CD14-positive monocyte (primary cell): ENCODE data around the gene MRPS5. TPM values are rescaled to one million over a fixed set of nuclear protein-coding genes. Genes with fewer than 3 reads are reported as not detected.

ENCODE experiments used
- DNase-seq, 3 donors: peaks; one replicate each; pipeline ENCODE4 v3.0.0-alpha.2; 2011 to 2022
- H2AFZ ChIP-seq: 2 replicates; pipeline ENCODE4 v1.6.0; 2012; ENCODE audit warnings: mild to moderate bottlenecking, low read depth, low read length, inconsistent platforms; ENCODE audit not compliant: insufficient read depth, poor library complexity, severe bottlenecking
- H3K27ac ChIP-seq, 2 donors: 1 replicate in 1 of 2; 2 replicates in 1 of 2; pipeline ENCODE4 v1.5.1; 2012 to 2013; ENCODE audit warnings: low read length in 2 of 2, control low read depth in 1 of 2, inconsistent platforms in 1 of 2, low read depth in 1 of 2, mild to moderate bottlenecking in 1 of 2
- H3K27me3 ChIP-seq, 2 donors: one replicate each; pipeline versions ENCODE4 v1.6.0 to v1.6.1; 2011 to 2013; ENCODE audit warnings: low read length in 2 of 2; ENCODE audit not compliant: control insufficient read depth in 2 of 2, insufficient read depth in 2 of 2
- H3K36me3 ChIP-seq, 2 donors: replicated peaks in 1 of 2; 1 replicate in 1 of 2; 2 replicates in 1 of 2; pipeline versions ENCODE4 v1.5.1 to v1.6.1; 2012 to 2013; ENCODE audit warnings: low read length in 2 of 2, control low read depth in 1 of 2, inconsistent platforms in 1 of 2, mild to moderate bottlenecking in 1 of 2; ENCODE audit not compliant: insufficient read depth in 2 of 2, control insufficient read depth in 1 of 2
- H3K4me1 ChIP-seq, 2 donors: 1 replicate in 1 of 2; 2 replicates in 1 of 2; pipeline versions ENCODE4 v1.5.1 to v1.6.1; 2012 to 2013; ENCODE audit warnings: low read length in 2 of 2, control low read depth in 1 of 2, inconsistent platforms in 1 of 2, mild to moderate bottlenecking in 1 of 2, moderate library complexity in 1 of 2; ENCODE audit not compliant: insufficient read depth in 2 of 2, control insufficient read depth in 1 of 2
- H3K4me2 ChIP-seq: replicated peaks from 2 replicates; pipeline ENCODE3; 2012; ENCODE audit warnings: low read length, moderate library complexity, mild to moderate bottlenecking; ENCODE audit not compliant: poor library complexity, severe bottlenecking; ENCODE audit errors: extremely low read depth
- H3K4me3 ChIP-seq, 3 experiments: fragments of 200-600 bp in 1 of 3; sonication (generic) in 1 of 3; replicated peaks in 1 of 3; 1 replicate in 2 of 3; 2 replicates in 1 of 3; pipeline ENCODE4 v1.5.1; 2011 to 2013; ENCODE audit warnings: low read length in 3 of 3, mild to moderate bottlenecking in 3 of 3, control low read depth in 2 of 3, low read depth in 2 of 3, inconsistent platforms in 1 of 3, moderate library complexity in 1 of 3
- H3K79me2 ChIP-seq: 2 replicates; pipeline ENCODE4 v1.6.0; 2012; ENCODE audit warnings: mild to moderate bottlenecking, control low read depth, inconsistent platforms, low read length, moderate library complexity; ENCODE audit not compliant: insufficient read depth
- H3K9ac ChIP-seq: 2 replicates; pipeline ENCODE4 v1.6.0; 2017; ENCODE audit warnings: low read length, mild to moderate bottlenecking; ENCODE audit not compliant: insufficient read depth, poor library complexity, severe bottlenecking
- H3K9me3 ChIP-seq, 2 donors: replicated peaks in 1 of 2; 1 replicate in 1 of 2; 2 replicates in 1 of 2; pipeline versions ENCODE4 v1.5.1 to v1.6.1; 2012 to 2013; ENCODE audit warnings: low read length in 2 of 2, control low read depth in 1 of 2; ENCODE audit not compliant: control insufficient read depth in 1 of 2, insufficient read depth in 1 of 2
- H4K20me1 ChIP-seq: 2 replicates; pipeline ENCODE4 v1.6.0; 2012; ENCODE audit warnings: mild to moderate bottlenecking, low read length, control low read depth, moderate library complexity; ENCODE audit not compliant: insufficient read depth
- H3K27ac Mint-ChIP-seq, 7 donors: one replicate each; pipeline ENCODE4 v1.8.0; 2020; ENCODE audit warnings: mild to moderate bottlenecking in 7 of 7, mixed read lengths in 7 of 7, moderate library complexity in 6 of 7, inconsistent platforms in 2 of 7
- H3K27me3 Mint-ChIP-seq, 3 donors: one replicate each; pipeline ENCODE4 v1.8.0; 2021 to 2022; ENCODE audit warnings: low read depth in 3 of 3, mild to moderate bottlenecking in 3 of 3, mixed read lengths in 3 of 3, moderate library complexity in 3 of 3, inconsistent platforms in 1 of 3
- H3K36me3 Mint-ChIP-seq, 2 donors: one replicate each; pipeline ENCODE4 v1.8.0; 2020; ENCODE audit warnings: mixed read lengths in 2 of 2, inconsistent platforms in 1 of 2, mild to moderate bottlenecking in 1 of 2
- H3K4me1 Mint-ChIP-seq: one replicate; pipeline ENCODE4 v1.8.0; 2020; ENCODE audit warnings: mild to moderate bottlenecking, mixed read lengths
- H3K4me3 Mint-ChIP-seq, 2 donors: one replicate each; pipeline ENCODE4 v1.8.0; 2020; ENCODE audit warnings: mild to moderate bottlenecking in 2 of 2, mixed read lengths in 2 of 2, moderate library complexity in 1 of 2
- H3K9me3 Mint-ChIP-seq, 7 donors: one replicate each; pipeline ENCODE4 v1.8.0; 2020 to 2022; ENCODE audit warnings: mixed read lengths in 7 of 7, mild to moderate bottlenecking in 6 of 7, moderate library complexity in 6 of 7, inconsistent platforms in 2 of 7
- WGBS: methylation state at CpG from one replicate; pipeline ENCODE4 v1.1.5; 2013; ENCODE audit warnings: missing lambda C conversion rate; ENCODE audit not compliant: insufficient coverage; 5-methylcytosine and 5-hydroxymethylcytosine counted together
- intact Hi-C, 2 donors: fragments of 100-400 bp; cut with micrococcal nuclease; formaldehyde crosslinking; loops; one replicate each; pipeline versions ENCODE4 v1.15.0 to v1.15.1; 2023
- polyA plus RNA-seq, 3 donors: library from polyadenylated mRNA; depleted of rRNA in 1 of 3; unstranded in 2 of 3; stranded (reverse) in 1 of 3; fragments of 300-500 nt in 2 of 3; fragments of >200 nt in 1 of 3; fragmentation: Illumina TruSeq in 2 of 3; gene quantifications; 1 replicate in 2 of 3; 2 replicates in 1 of 3; pipeline ENCODE4 v1.2.3, GENCODE V29; 2012 to 2021
- TF ChIP-seq, protein P1 (sequence below): fragments of 200-600 bp; IDR thresholded peaks from one replicate; pipeline ENCODE4 v1.8.0; 2022; ENCODE audit warnings: antibody characterized with exemption, mild to moderate bottlenecking

The MRPS5 gene
- polyA plus RNA-seq, 3 donors = 30.9 to 41.6 (median 35.2) TPM

DNA sequence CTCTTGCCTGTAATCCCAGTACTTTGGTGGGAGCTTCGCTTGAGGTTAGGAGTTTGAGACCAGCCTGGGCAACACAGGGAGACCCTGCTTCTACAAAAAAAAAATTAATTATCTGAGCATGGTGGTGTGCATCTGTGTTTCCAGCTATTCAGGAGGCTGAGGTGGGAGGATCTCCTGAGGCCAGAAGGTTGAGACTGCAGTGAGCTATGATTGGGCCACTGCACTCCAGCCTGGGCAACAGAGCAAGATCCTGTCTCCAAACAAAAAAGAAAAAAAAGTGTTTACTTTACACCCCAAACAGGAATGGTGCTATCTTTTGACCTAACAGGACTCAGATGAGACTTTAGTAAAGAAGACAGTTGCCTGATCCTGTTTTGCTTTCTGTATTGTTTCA, 60.5 kb downstream of the MRPS5 start:
- Histone ChIP-seq H3K79me2 (no peaks in the 10 kb centered on the region), H3K27me3 (no peaks in the 10 kb centered on the region), H3K9me3 (no peaks in the 10 kb centered on the region), H3K27ac (no peak overlapping the region), H4K20me1 (no peaks in the 10 kb centered on the region), H3K4me2 (no peak overlapping the region), H3K36me3 (no peaks in the 10 kb centered on the region), H3K4me1 (no peaks in the 10 kb centered on the region), H3K9ac (no peak overlapping the region), H3K4me3 (no peak overlapping the region), H2AFZ (no peak overlapping the region)
- no CpG with 5 or more reads among the region's 1 CpG for WGBS
- intact Hi-C loops = no loop called here
- no peak overlapping the region for H3K4me3 Mint-ChIP-seq
- no peak overlapping the region for H3K27ac Mint-ChIP-seq
- H3K9me3 Mint-ChIP-seq = peaks cover 0 to 2% (median 0%) of the 10 kb centered on the region in 7 donors
- H3K36me3 Mint-ChIP-seq = no peaks in the 10 kb centered on the region
- H3K4me1 Mint-ChIP-seq = no peaks in the 10 kb centered on the region
- peaks cover 0 to 7% (median 3%) of the 10 kb centered on the region in 3 donors for H3K27me3 Mint-ChIP-seq
- TF ChIP-seq, protein P1, sequence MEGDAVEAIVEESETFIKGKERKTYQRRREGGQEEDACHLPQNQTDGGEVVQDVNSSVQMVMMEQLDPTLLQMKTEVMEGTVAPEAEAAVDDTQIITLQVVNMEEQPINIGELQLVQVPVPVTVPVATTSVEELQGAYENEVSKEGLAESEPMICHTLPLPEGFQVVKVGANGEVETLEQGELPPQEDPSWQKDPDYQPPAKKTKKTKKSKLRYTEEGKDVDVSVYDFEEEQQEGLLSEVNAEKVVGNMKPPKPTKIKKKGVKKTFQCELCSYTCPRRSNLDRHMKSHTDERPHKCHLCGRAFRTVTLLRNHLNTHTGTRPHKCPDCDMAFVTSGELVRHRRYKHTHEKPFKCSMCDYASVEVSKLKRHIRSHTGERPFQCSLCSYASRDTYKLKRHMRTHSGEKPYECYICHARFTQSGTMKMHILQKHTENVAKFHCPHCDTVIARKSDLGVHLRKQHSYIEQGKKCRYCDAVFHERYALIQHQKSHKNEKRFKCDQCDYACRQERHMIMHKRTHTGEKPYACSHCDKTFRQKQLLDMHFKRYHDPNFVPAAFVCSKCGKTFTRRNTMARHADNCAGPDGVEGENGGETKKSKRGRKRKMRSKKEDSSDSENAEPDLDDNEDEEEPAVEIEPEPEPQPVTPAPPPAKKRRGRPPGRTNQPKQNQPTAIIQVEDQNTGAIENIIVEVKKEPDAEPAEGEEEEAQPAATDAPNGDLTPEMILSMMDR = no peak
- no peak for DNase-seq

- Histone ChIP-seq H4K20me1 (no peaks in the 10 kb centered on the region), H3K9ac (no peak overlapping the region), H3K9me3 (no peaks in the 10 kb centered on the region), H3K4me3 (no peak overlapping the region), H3K4me2 (no peak overlapping the region), H3K79me2 (no peaks in the 10 kb centered on the region), H3K27ac (no peak overlapping the region), H2AFZ (no peak overlapping the region), H3K36me3 (no peaks in the 10 kb centered on the region), H3K27me3 (no peaks in the 10 kb centered on the region), H3K4me1 (no peaks in the 10 kb centered on the region)
- WGBS = 94% methylated on average over 14 of the region's 17 CpGs
- H3K27me3 Mint-ChIP-seq = peaks cover 0 to 7% (median 3%) of the 10 kb centered on the region in 3 donors
- no peaks in the 10 kb centered on the region for H3K4me1 Mint-ChIP-seq
- TF ChIP-seq, protein P1 = no peak
- peak overlapping the region in 1 of 7 donors; percentile 68 for H3K27ac Mint-ChIP-seq
- no peak for DNase-seq
- no peak overlapping the region for H3K4me3 Mint-ChIP-seq
- H3K9me3 Mint-ChIP-seq = peaks cover 0 to 2% (median 0%) of the 10 kb centered on the region in 7 donors
- intact Hi-C loops = no loop called here
- H3K36me3 Mint-ChIP-seq = no peaks in the 10 kb centered on the region
These were observed 61.0 kb downstream of the MRPS5 start for GRCh38 chr2:95060446-95061118.
